H1 (cell line): ENCODE measurements around the gene IDH3A. TPM values are rescaled to one million over a fixed set of nuclear protein-coding genes. Genes with fewer than 3 reads are reported as not detected.

Experiments used
- CTCF ChIA-PET: fragments of 300-600 bp; sonication (Branson Sonifier 250); formaldehyde crosslinking; loops from one replicate; lab custom pipeline; 2021; ENCODE audit not compliant: partially characterized antibody; lab: Charles Lee
- POLR2A ChIA-PET: fragments of 300-600 bp; sonication (Branson Sonifier 250); formaldehyde crosslinking; loops from one replicate; lab custom pipeline; 2021; ENCODE audit warnings: inconsistent platforms; ENCODE audit not compliant: partially characterized antibody; lab: Charles Lee
- DNase-seq, 2 experiments: peaks; one replicate each; pipeline versions ENCODE4 v3.0.0 to v3.0.0-alpha.2; 2010 to 2022; ENCODE audit warnings: low spot score in 2 of 2, low read depth in 1 of 2, mixed read lengths in 1 of 2
- FAIRE-seq: peaks from 2 replicates; lab custom pipeline; 2011; peaks lifted over from hg19 to GRCh38; lab: Jason Lieb, UNC
- H2AFZ ChIP-seq: 2 replicates; pipeline ENCODE4 v1.8.1; 2012; ENCODE audit warnings: low read length, inconsistent platforms
- H2AK5ac ChIP-seq: 2 replicates; pipeline ENCODE4 v1.6.1; 2013; ENCODE audit warnings: low read depth, low read length
- H2BK120ac ChIP-seq: replicated peaks from 2 replicates; pipeline ENCODE3; 2013; ENCODE audit warnings: low read depth, low read length, inconsistent platforms
- H2BK12ac ChIP-seq: 2 replicates; pipeline ENCODE4 v1.6.1; 2013; ENCODE audit warnings: low read depth, low read length
- H2BK15ac ChIP-seq: 2 replicates; pipeline ENCODE4 v1.6.1; 2013; ENCODE audit warnings: low read length
- H2BK20ac ChIP-seq: 2 replicates; pipeline ENCODE4 v1.6.1; 2013; ENCODE audit warnings: low read length
- H2BK5ac ChIP-seq: 2 replicates; pipeline ENCODE4 v1.6.1; 2013; ENCODE audit warnings: low read depth, low read length
- H3K14ac ChIP-seq: 2 replicates; pipeline ENCODE4 v1.6.1; 2013; ENCODE audit warnings: inconsistent platforms; ENCODE audit not compliant: insufficient read length
- H3K18ac ChIP-seq: 2 replicates; pipeline ENCODE4 v1.6.1; 2013; ENCODE audit warnings: low read length; ENCODE audit errors: extremely low read depth
- H3K23ac ChIP-seq: 2 replicates; pipeline ENCODE4 v1.6.1; 2013; ENCODE audit warnings: inconsistent platforms; ENCODE audit not compliant: insufficient read length
- H3K23me2 ChIP-seq: 2 replicates; pipeline ENCODE4 v1.6.1; 2013; ENCODE audit warnings: low read depth, low read length
- H3K27ac ChIP-seq: 2 replicates; pipeline ENCODE4 v1.6.1; 2011; ENCODE audit warnings: low read depth, low read length, inconsistent platforms
- H3K27me3 ChIP-seq, 4 experiments: replicated peaks in 1 of 4; 1 replicate in 1 of 4; 2 replicates in 3 of 4; pipeline versions ENCODE4 v1.6.1 to v1.8.1; 2011 to 2013; ENCODE audit warnings: low read length in 3 of 4, mild to moderate bottlenecking in 3 of 4, inconsistent platforms in 2 of 4, mixed read lengths in 2 of 4, moderate library complexity in 1 of 4; ENCODE audit not compliant: control insufficient read depth in 3 of 4, insufficient read depth in 3 of 4; ENCODE audit errors: extremely low read depth in 1 of 4
- H3K36me3 ChIP-seq, 4 experiments: 2 replicates each; pipeline versions ENCODE4 v1.6.1 to v1.8.1; 2011 to 2013; ENCODE audit warnings: mild to moderate bottlenecking in 4 of 4, low read length in 3 of 4, moderate library complexity in 2 of 4, control low read depth in 1 of 4, inconsistent platforms in 1 of 4; ENCODE audit not compliant: insufficient read depth in 4 of 4, control insufficient read depth in 2 of 4
- H3K4ac ChIP-seq: replicated peaks from 2 replicates; pipeline ENCODE3; 2013; ENCODE audit warnings: low read length, low read depth, mixed read lengths, inconsistent platforms; ENCODE audit not compliant: insufficient read length
- H3K4me1 ChIP-seq, 4 experiments: replicated peaks in 1 of 4; 1 replicate in 1 of 4; 2 replicates in 3 of 4; pipeline versions ENCODE4 v1.6.1 to v1.8.1; 2011 to 2013; ENCODE audit warnings: low read length in 3 of 4, inconsistent platforms in 2 of 4, mixed read lengths in 1 of 4; ENCODE audit not compliant: insufficient read depth in 4 of 4, control insufficient read depth in 3 of 4
- H3K4me2 ChIP-seq, 2 experiments: 2 replicates each; pipeline versions ENCODE4 v1.6.1 to v1.8.1; 2011 to 2013; ENCODE audit warnings: low read depth in 2 of 2, low read length in 2 of 2, control low read depth in 1 of 2, inconsistent platforms in 1 of 2, mild to moderate bottlenecking in 1 of 2; ENCODE audit not compliant: insufficient read depth in 1 of 2
- H3K4me3 ChIP-seq, 4 experiments: fragments of 200-600, 300-600 bp in 1 of 4; sonication (generic), shearing (Covaris generic), sonication (Bioruptor Twin) in 1 of 4; 2 replicates each; pipeline versions ENCODE4 v1.5.1 to v1.8.1; 2011 to 2016; ENCODE audit warnings: low read length in 4 of 4, low read depth in 3 of 4, control low read depth in 2 of 4, inconsistent platforms in 2 of 4, mild to moderate bottlenecking in 2 of 4, mixed read lengths in 1 of 4, moderate library complexity in 1 of 4; ENCODE audit not compliant: insufficient read depth in 2 of 4; ENCODE audit errors: extremely low read depth in 1 of 4
- H3K56ac ChIP-seq: replicated peaks from 2 replicates; pipeline ENCODE3; 2013; ENCODE audit warnings: low read depth, mild to moderate bottlenecking, mixed read lengths, low read length, inconsistent platforms; ENCODE audit not compliant: insufficient read length
- H3K79me1 ChIP-seq: 2 replicates; pipeline ENCODE4 v1.6.1; 2013; ENCODE audit warnings: low read depth, low read length, control low read depth
- H3K79me2 ChIP-seq, 2 experiments: 2 replicates each; pipeline versions ENCODE4 v1.6.1 to v1.8.1; 2012 to 2013; ENCODE audit warnings: low read length in 2 of 2, mild to moderate bottlenecking in 2 of 2, inconsistent platforms in 1 of 2; ENCODE audit not compliant: insufficient read depth in 2 of 2, control insufficient read depth in 1 of 2
- H3K9ac ChIP-seq, 4 experiments: replicated peaks in 1 of 4; 1 replicate in 1 of 4; 2 replicates in 3 of 4; pipeline versions ENCODE4 v1.6.1 to v1.8.1; 2011 to 2013; ENCODE audit warnings: low read depth in 3 of 4, low read length in 3 of 4, control low read depth in 2 of 4, mild to moderate bottlenecking in 2 of 4, moderate library complexity in 2 of 4, inconsistent platforms in 1 of 4; ENCODE audit errors: extremely low read depth in 1 of 4
- H3K9me3 ChIP-seq, 2 experiments: 2 replicates each; pipeline versions ENCODE4 v1.6.1 to v1.8.1; 2012 to 2013; ENCODE audit warnings: mild to moderate bottlenecking in 2 of 2, moderate library complexity in 2 of 2, control low read depth in 1 of 2, inconsistent platforms in 1 of 2, low read depth in 1 of 2, low read length in 1 of 2, mixed read lengths in 1 of 2; ENCODE audit not compliant: insufficient read depth in 2 of 2
- H4K20me1 ChIP-seq, 2 experiments: replicated peaks in 1 of 2; 2 replicates each; pipeline versions ENCODE3 to v1.8.1; 2011 to 2013; ENCODE audit warnings: inconsistent platforms in 2 of 2, low read length in 2 of 2, mild to moderate bottlenecking in 1 of 2; ENCODE audit not compliant: insufficient read depth in 2 of 2, control insufficient read depth in 1 of 2
- H4K5ac ChIP-seq: 2 replicates; pipeline ENCODE4 v1.6.1; 2013; ENCODE audit warnings: low read length, low read depth, mixed read lengths, inconsistent platforms; ENCODE audit not compliant: insufficient read length
- H4K8ac ChIP-seq: 2 replicates; pipeline ENCODE4 v1.8.0; 2013; ENCODE audit warnings: mild to moderate bottlenecking, moderate library complexity, low read length, inconsistent platforms; ENCODE audit not compliant: insufficient read depth; ENCODE audit errors: extremely low read depth
- H4K91ac ChIP-seq: replicated peaks from 2 replicates; pipeline ENCODE3; 2013; ENCODE audit warnings: low read length, mixed read lengths, inconsistent platforms; ENCODE audit not compliant: insufficient read length
- EP300 ChIP-seq, 2 experiments: IDR thresholded peaks; 1 replicate in 1 of 2; 2 replicates in 1 of 2; pipeline ENCODE4 v1.6.1; 2011 to 2012; ENCODE audit warnings: low read depth in 2 of 2, low read length in 2 of 2, mild to moderate bottlenecking in 2 of 2, borderline replicate concordance in 1 of 2, inconsistent platforms in 1 of 2, moderate library complexity in 1 of 2
- HDAC2 ChIP-seq, 2 experiments: fragments of 300-600 bp in 1 of 2; sonication (generic) in 1 of 2; IDR thresholded peaks; 2 replicates each; pipeline ENCODE4 v1.6.1; 2011 to 2012; ENCODE audit warnings: low read depth in 2 of 2, low read length in 2 of 2, mild to moderate bottlenecking in 2 of 2, moderate library complexity in 2 of 2, borderline replicate concordance in 1 of 2, inconsistent platforms in 1 of 2
- NANOG ChIP-seq: IDR thresholded peaks from 2 replicates; pipeline ENCODE4 v1.6.1; 2011; ENCODE audit warnings: low read length, low read depth, mild to moderate bottlenecking, inconsistent platforms; ENCODE audit not compliant: insufficient read depth, poor library complexity, severe bottlenecking
- RNF2 ChIP-seq: fragments of 200-900, 300-1000 bp; sonication (generic); IDR thresholded peaks from 2 replicates; pipeline ENCODE4 v1.7.1; 2016; ENCODE audit warnings: borderline replicate concordance, low read depth, mild to moderate bottlenecking, antibody characterized with exemption, low read length; ENCODE audit not compliant: poor library complexity, severe bottlenecking; ENCODE audit errors: missing control alignments
- SP2 ChIP-seq: IDR thresholded peaks from 2 replicates; pipeline ENCODE4 v1.6.1; 2012; ENCODE audit warnings: mild to moderate bottlenecking, low read length, inconsistent platforms
- WGBS, 2 experiments: shearing (Covaris generic) in 1 of 2; methylation state at CpG; one replicate each; pipeline versions ENCODE4 v1.1.6 to v1.1.7; 2013 to 2015; ENCODE audit warnings: low lambda C conversion rate in 2 of 2, mixed read lengths in 2 of 2, inconsistent platforms in 1 of 2, low coverage in 1 of 2, missing lambda C conversion rate in 1 of 2; ENCODE audit not compliant: insufficient replicate concordance in 2 of 2, insufficient coverage in 1 of 2, insufficient read length in 1 of 2; ENCODE audit errors: extremely low coverage in 1 of 2, missing lambda C conversion rate in 1 of 2; 5-methylcytosine and 5-hydroxymethylcytosine counted together
- polyA plus RNA-seq, 7 experiments: library from polyadenylated mRNA; depleted of rRNA in 3 of 7; stranded (reverse) in 5 of 7; unstranded in 2 of 7; fragments of >200 nt in 5 of 7; fragments of 200-250 nt in 2 of 7; gene quantifications; 1 replicate in 5 of 7; 2 replicates in 1 of 7; 4 replicates in 1 of 7; pipeline versions ENCODE4 v1.2.1 to v1.2.3, GENCODE V29; 2011 to 2013; ENCODE audit warnings: missing spikeins in 2 of 7, mixed read lengths in 2 of 7
- total RNA-seq: library from RNA; stranded (reverse); fragmentation: NEBNext Ultra II Directional; extraction: Animal tissue kit (Norgen Biotek cat#: 25700); gene quantifications from 2 replicates; pipeline ENCODE4 v1.2.1, GENCODE V29; 2021

Gene IDH3A
- total and polyA plus RNA-seq, 2 of the 8 experiments (the other 6 are each of a cell fraction or from before 2014, with no cell fraction given), result 23.4 to 36.8 TPM

GRCh38 chr15:78216276-78217104 is 67.3 kb downstream of the IDH3A start:
- no peak overlapping the region for H4K5ac ChIP-seq
- H3K9ac ChIP-seq, result no peak overlapping the region
- H3K79me2 ChIP-seq, result no peaks in the 10 kb centered on the region
- no peaks in the 10 kb centered on the region for H3K79me1 ChIP-seq
- CTCF ChIA-PET, result interaction anchor here (0.5 to 6.0 kb wide), 5 partner anchors 20 to 116 kb away, joined by 3 to 34 read pairs (median 5); no protein-coding TSS in a partner anchor
- no peak overlapping the region for H2BK5ac ChIP-seq
- H4K20me1 ChIP-seq, result no peaks in the 10 kb centered on the region
- WGBS, 2 experiments, result 88% methylated on average over 7 of the region's 7 CpGs; no CpG with 5 or more reads in 1 of the 2 experiments
- no peak overlapping the region for H4K91ac ChIP-seq
- no peak overlapping the region for H2AK5ac ChIP-seq
- H2BK15ac ChIP-seq, result no peak overlapping the region
- POLR2A ChIA-PET, result no interaction called here
- no peaks in the 10 kb centered on the region for H3K27me3 ChIP-seq
- H3K4me1 ChIP-seq, result peaks cover 0 to 2% (median 0%) of the 10 kb centered on the region in 4 experiments; a peak in 1 of 7 replicates
- H3K36me3 ChIP-seq, result no peaks in the 10 kb centered on the region
- FAIRE-seq (no peak), DNase-seq (no peak)
- H2BK20ac ChIP-seq, result no peak overlapping the region
- H2BK12ac ChIP-seq, result no peak overlapping the region
- H3K27ac ChIP-seq, result no peak overlapping the region
- no peak overlapping the region for H3K18ac ChIP-seq
- no peak overlapping the region for H3K23ac ChIP-seq
- no peak overlapping the region for H2AFZ ChIP-seq
- no peaks in the 10 kb centered on the region for H3K23me2 ChIP-seq
- no peak overlapping the region for H3K4me3 ChIP-seq
- H3K56ac ChIP-seq, result no peak overlapping the region
- no peaks in the 10 kb centered on the region for H3K9me3 ChIP-seq
- H3K14ac ChIP-seq, result no peak overlapping the region
- no peak overlapping the region for H2BK120ac ChIP-seq
- H3K4me2 ChIP-seq, result no peak overlapping the region
- H4K8ac ChIP-seq, result no peak overlapping the region
- TF ChIP-seq NANOG (no peak), RNF2 (no peak), SP2 (no peak), EP300 (IDR thresholded peaks at IDR 0.05; ENCODE audit: borderline replicate concordance in 1 of 2, low read depth in 2 of 2, low read length in 2 of 2) (no peak), HDAC2 (IDR thresholded peaks at IDR 0.05; ENCODE audit: borderline replicate concordance in 1 of 2, low read depth in 2 of 2, low read length in 2 of 2) (no peak)
- TF ChIP-seq, all 59 proteins: peak for 0
- no peak overlapping the region for H3K4ac ChIP-seq
